NCI-H1417 (cell line): ENCODE results near the gene IGF1R.
"Not testable (repeated sequence)": the region's sequence is repeated elsewhere in the genome, so short reads cannot be mapped to it uniquely, and the experiment has no call there.

Experiments
- DNase-seq, 3 experiments: peaks; one replicate each; lab custom pipeline; 2025; lab: John Stamatoyannopoulos, UW

IGF1R gene

GRCh38 chr15:98997755-98998154 lies 349.4 kb downstream of the IGF1R start:
- DNase-seq, result no peak

- no peak for DNase-seq
Observed at GRCh38 chr15:98998279-98998678, 349.9 kb downstream of the IGF1R start.

GRCh38 chr15:98999233-98999632 lies 350.9 kb downstream of the IGF1R start:
- DNase-seq, result no peak

GRCh38 chr15:99002226-99002625 lies 353.9 kb downstream of the IGF1R start:
- DNase-seq, result no peak

GRCh38 chr15:99003317-99003716 lies 355.0 kb downstream of the IGF1R start:
- not testable (repeated sequence) for DNase-seq

- DNase-seq, result not testable (repeated sequence)
Observed at GRCh38 chr15:99004998-99005974, 356.9 kb downstream of the IGF1R start.

DNA sequence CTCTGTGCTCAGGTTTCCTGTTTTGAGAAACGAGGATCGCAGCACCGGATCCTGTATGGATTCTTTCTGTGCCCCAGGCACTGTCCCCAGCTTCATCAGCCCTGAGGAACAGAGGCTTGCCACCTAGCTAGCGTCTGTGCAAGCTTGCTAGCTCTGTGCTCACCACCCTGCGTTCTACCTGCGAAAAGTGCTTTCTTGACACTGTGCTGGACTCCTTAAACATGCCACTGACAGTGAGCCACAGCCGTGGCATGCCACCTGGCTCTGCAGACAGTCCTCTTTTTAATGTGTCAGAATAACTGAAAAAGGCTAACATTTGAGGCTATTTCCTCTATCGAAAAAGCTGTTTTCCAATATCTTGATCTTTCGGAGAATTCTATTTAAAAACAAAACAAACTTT lies 357.8 kb downstream of the IGF1R start:
- no peak for DNase-seq

DNA sequence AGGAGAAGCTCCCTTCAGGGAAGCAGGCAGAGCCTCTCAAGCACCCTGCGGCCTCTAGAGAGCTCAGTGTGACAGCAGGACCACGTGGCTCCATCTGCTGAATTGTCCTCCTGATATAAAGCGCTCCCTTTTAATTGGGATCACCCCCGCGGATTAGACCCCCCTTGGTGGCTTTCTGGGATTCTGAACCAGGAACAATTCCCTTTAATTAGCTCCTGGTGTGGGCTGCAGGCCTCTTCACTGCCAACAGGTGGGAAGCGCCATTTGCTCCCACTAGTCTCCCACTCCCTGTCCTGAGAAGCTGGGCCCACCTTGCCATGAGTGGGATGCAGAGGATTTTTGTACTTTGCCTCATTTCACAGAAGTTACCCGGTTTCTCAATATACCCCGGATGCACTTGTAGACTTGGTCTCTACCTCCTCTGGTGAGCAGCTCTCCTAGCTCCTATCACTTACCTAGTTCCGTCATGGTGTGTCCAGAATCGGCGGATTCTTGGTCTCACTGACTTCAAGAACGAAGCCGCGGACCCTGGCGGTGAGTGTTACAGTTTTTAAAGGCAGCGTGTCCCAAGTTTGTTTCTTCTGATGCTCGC lies 358.7 kb downstream of the IGF1R start:
- DNase-seq, result peak in 2 of 3 experiments; percentile 9 to 40

GRCh38 chr15:99009741-99010330 lies 361.5 kb downstream of the IGF1R start:
- no peak for DNase-seq

- no peak for DNase-seq
Observed at GRCh38 chr15:99010768-99011167, 362.4 kb downstream of the IGF1R start.
